A549 (cell line): ENCODE data around the gene PIAS2. TPM values are rescaled to one million over a fixed set of nuclear protein-coding genes. Genes with fewer than 3 reads are reported as not detected.

ENCODE experiments used
- polyA plus RNA-seq, 4 experiments: library from polyadenylated mRNA; depleted of rRNA in 3 of 4; stranded (reverse); fragments of >200 nt; fragmentation: RNase III in 1 of 4; extraction: RNeasy Plus Mini Kit Qiagen cat#74134 plus additional on column Dnase treatment in 1 of 4; gene quantifications; 2 replicates in 3 of 4; 3 replicates in 1 of 4; pipeline ENCODE4 v1.2.3, GENCODE V29; 2011 to 2017

The PIAS2 gene
- polyA plus RNA-seq, 2 of the 4 experiments (the other 2 are of a cell fraction): 6.7 to 6.8 TPM

Other genes starting within 250 kb of the PIAS2 start
- gene ST8SIA5, start 160.5 kb downstream of the PIAS2 start, polyA plus RNA-seq (2011; rRNA removed): not detected in 2 replicates
- gene ST8SIA5, start 160.5 kb downstream of the PIAS2 start, polyA plus RNA-seq (2017; fragmentation: RNase III; extraction: RNeasy Plus Mini Kit Qiagen cat#74134 plus additional on column Dnase treatment): not detected in 3 replicates
- 3.1 and 5.4 TPM in 2 replicates for gene KATNAL2, start 95 bp upstream of the PIAS2 start, polyA plus RNA-seq (2011; rRNA removed)
- gene KATNAL2, start 95 bp upstream of the PIAS2 start, polyA plus RNA-seq (2017; fragmentation: RNase III; extraction: RNeasy Plus Mini Kit Qiagen cat#74134 plus additional on column Dnase treatment): 4.0 to 4.2 TPM (median 4.0 TPM) in 3 replicates
- gene ELOA2, start 118.1 kb upstream of the PIAS2 start, polyA plus RNA-seq (2011; rRNA removed): not detected in 2 replicates
- not detected in 3 replicates for gene ELOA2, start 118.1 kb upstream of the PIAS2 start, polyA plus RNA-seq (2017; fragmentation: RNase III; extraction: RNeasy Plus Mini Kit Qiagen cat#74134 plus additional on column Dnase treatment)
- gene HDHD2, start 233.0 kb upstream of the PIAS2 start, polyA plus RNA-seq (2011; rRNA removed): 12.0 and 20.0 TPM in 2 replicates
- gene HDHD2, start 233.0 kb upstream of the PIAS2 start, polyA plus RNA-seq (2017; fragmentation: RNase III; extraction: RNeasy Plus Mini Kit Qiagen cat#74134 plus additional on column Dnase treatment): 16.1 to 18.0 TPM (median 16.7 TPM) in 3 replicates